NCI-H1417 (cell line): Measurements from ENCODE around the gene TFAP2B.

Experiments
- DNase-seq, 3 experiments: peaks; one replicate each; lab custom pipeline; 2025; lab: John Stamatoyannopoulos, UW

TFAP2B gene

DNA sequence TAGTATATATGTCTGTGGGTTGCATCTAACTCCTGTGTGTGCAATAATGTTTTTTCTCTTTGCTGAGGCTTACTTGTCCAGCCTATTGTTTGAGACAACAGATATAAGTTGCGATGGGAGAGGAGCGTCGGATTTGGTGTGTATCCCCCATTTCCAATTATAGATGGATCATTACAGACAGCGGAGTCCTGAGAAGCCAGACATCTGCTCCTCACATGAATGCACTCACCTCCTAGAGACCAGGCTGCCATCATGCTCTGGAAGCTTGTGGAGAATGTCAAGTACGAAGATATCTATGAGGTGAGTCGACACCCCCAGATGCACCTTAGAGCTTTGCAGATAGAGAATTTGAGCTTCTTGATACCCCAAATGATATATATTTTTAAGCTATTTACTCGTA is at the start of gene TFAP2B:
Gene TFAP2B, plus strand, starts transcription at position 199 of the 400 bp plus-strand sequence. Its CDS starts 21 bp downstream, at position 220.
- no peak for DNase-seq

GRCh38 chr6:50778696-50779095 is 40.0 kb upstream of the TFAP2B start:
- DNase-seq: no peak

DNA sequence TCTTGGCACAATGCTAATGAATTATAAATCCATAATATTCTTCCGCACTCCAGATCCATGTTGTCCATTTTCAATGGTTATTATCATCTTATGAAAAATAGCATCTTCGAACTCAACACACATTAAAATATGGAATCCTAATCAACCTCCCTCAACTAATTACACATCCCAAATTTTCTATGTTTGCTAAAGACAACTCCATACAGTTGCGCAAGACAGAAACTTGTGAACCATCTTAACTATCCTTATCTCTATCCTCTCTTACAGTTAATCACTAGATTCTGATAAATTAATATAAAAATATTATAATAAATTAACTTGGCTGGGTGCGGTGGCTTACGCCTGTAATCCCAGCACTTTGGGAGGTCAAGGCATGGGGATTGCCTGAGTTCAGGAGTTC is 38.3 kb upstream of the TFAP2B start:
- no peak for DNase-seq

DNA sequence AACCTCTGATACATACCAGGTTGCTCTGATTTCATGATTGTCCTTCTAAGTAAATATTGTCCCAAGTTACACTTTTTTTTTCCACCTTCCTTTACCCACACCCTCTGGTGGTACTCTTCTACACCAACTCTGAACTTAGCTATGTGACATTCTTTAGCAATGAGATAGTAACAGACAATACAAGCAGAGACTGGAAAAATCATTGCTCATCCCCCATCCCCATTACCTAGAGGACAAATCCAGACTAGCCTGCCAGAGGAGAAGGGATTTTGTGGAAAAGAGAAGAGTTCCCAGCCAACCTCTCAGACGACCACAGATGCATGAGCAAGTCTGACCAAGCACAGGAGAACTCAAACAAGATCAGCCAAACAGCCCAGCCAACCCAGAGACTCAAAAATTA is 32.8 kb upstream of the TFAP2B start:
- no peak for DNase-seq

DNA sequence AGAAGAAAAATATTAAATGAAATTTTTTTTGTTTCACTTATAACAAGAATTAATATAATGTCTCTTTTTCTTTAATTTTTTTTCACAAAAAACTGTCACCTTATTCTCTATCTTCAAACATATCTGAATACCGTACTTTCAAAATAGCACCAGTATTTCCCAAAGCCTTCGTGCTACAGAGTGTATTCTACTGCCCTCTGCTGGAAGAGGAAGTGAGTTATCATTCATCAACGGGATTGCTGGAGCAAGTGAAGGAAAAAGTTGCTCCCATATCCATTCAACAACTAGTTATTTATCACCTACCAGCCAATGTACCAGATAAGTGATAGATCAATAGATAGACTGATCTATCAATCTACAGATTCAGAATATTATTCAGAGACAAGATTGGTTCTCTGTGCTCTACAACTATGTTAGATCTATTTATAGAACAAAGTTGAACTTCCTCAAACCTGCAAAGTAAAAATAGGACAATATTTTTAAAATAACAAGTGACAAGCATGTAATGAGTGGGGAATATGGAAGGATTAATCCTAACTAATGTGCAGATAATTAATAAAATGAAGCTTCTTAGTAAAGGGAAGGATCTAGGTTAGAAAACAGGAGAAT is 26.7 kb upstream of the TFAP2B start:
- DNase-seq: peak; percentile 28 to 78 (median 71)

- DNase-seq: no peak
These were observed 25.9 kb upstream of the TFAP2B start for GRCh38 chr6:50792771-50793170.

DNA sequence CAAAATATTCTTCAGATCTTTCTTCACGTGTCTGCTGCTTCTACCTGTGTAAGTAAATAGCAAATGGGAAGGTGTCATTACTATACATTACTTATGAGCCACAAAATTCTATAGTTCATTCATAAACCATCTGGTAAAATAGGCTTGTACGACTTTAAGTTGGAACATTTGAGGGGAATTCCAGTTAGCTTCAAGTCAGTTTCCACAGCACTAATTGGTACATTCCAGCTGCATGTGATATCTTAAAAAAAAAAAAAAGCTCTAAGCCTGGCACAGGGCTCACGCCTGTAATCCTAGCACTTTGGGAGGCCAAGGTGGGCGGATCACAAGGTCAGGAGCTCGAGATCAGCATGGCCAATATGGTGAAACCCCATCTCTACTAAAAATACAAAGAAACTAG is 23.1 kb upstream of the TFAP2B start:
- DNase-seq: no peak

DNA sequence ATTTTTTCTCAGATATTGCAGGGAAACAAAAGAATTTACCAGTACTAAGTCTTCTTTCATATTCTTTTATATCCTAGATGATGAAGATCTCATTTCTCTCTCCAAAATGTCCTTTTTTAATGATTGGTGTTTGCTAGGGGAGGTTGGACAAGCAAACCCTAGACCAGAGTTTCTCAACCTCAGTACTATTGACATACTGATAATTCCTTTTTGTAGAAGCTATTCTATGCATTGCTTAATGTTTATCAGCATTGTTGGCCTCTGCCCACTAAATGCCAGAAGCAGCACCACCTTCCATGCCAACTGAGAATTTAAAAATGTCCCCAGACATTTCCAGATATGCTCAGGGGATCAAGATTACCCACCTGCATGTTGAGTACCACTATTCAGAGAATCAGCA is 14.4 kb upstream of the TFAP2B start:
- no peak for DNase-seq

DNA sequence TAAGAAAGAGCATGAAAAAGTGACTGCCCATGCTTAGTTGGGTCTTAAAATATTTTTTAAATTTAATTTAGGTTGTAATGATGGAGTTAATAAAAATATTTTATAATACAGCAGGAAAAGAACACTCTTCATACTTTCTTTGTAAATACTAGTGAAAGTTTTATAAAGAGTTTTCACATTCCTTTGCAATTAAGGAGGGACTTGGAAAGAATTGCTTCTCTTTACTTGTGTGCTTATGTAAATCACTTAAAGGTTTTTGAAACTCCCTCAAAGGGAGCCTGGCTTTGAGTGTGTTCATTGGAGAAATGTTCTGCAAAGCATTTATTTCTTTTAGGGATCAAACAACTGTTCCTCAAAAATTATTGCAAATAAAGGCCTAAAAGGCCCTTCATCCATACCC is 11.6 kb upstream of the TFAP2B start:
- no peak for DNase-seq

DNA sequence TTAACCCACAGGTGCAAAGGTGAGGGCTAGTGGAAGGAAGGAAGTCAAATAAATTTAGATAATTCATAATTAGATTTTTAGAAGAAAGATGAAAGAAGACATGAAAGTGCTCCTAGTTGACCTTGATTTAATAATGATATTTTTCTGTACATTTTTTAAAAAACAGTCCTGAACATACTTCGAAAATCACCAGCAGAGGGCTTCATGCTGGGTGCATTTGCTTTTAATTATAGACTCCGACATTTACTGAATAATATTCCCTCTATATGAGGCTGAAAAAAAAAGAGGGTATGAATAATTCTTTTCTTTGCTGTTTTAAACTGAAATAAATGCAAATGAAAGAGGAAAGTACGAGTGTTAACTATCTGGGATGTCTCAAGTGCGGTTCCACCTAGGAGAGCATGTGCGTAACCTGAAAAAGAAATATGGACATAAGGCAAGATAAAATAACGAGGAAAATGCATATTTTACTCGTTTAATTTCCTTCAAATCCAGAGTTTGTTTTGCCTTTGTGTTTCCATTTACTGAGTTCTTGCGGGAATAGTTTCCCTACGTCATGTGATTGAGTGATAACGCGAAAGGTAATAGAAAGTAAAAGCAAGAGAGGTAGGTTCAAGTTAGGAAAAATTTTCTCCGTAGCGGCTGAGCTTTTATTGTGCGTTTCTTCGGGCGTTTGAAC is 3.1 kb upstream of the TFAP2B start:
- DNase-seq: peak in 2 of 3 experiments; percentile 40 to 85

DNA sequence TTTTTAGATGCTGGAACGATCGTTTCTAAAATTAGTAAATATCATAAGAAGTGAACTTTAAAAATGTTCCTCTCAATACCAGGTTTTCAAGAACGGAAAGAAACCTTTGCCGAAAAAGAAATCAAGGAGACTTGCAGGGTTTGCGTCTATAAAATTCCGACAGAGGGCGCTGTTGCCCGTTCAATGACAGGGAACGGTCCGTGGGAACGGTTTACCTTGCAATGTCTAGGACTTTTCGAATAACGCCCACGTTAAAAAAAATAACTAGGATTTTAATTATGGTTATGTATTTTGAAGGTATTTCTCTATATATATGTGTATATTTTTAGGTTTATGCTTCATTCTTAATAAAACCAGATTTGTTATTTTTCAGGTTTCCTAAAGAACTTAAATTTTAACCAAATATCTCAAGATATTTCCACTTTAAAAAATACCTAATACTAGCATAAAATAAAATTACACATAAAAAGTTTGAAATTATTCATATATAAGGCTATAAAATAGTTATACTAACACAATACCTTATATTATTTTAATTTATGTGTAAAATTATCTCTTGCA is 2.5 kb upstream of the TFAP2B start:
- DNase-seq: peak; percentile 76 to 93 (median 88)

DNA sequence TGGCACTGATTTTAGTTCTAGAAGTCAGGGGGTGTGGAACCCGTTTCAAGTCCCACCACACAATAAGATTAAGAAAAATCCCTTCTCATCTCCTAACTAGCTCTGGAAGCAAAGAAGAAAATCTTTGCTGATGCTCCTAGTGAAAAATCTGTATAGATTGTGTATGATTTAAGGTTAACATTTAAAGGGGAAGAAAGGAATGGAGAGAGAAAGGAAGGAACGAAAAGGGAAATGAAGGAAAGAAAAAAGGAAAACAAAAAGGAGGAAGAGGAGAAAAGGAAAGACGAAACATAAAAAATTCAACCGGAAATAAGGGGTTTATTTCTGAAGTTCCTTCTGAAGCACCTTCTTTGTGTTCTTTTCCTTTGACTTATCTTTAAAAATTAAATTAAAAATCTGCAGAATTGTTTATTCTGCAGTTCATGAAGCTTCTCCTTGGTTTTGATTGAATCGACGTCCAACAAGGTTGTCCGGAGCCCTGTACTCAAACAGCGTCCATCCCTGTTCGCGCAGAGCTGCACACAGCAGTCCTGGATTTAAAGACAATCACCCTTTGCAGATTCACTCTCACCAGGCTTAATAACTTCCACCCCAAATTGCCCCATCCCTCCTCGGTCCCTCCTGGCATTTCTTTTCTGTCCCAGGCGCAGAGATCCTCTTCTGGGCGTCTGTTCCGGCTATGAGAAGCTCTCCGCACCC is 1.6 kb upstream of the TFAP2B start:
- DNase-seq: no peak

- no peak for DNase-seq
These were observed 1.1 kb upstream of the TFAP2B start for GRCh38 chr6:50817646-50817950.

GRCh38 chr6:50818020-50818419 is 651 bp upstream of the TFAP2B start:
- DNase-seq: no peak

- DNase-seq: peak in 1 of 3 experiments; percentile 9
These were observed 814 bp downstream of the TFAP2B start for GRCh38 chr6:50819466-50819903.

- peak in 1 of 3 experiments; percentile 15 for DNase-seq
These were observed 1.5 kb downstream of the TFAP2B start for GRCh38 chr6:50819904-50820868.

DNA sequence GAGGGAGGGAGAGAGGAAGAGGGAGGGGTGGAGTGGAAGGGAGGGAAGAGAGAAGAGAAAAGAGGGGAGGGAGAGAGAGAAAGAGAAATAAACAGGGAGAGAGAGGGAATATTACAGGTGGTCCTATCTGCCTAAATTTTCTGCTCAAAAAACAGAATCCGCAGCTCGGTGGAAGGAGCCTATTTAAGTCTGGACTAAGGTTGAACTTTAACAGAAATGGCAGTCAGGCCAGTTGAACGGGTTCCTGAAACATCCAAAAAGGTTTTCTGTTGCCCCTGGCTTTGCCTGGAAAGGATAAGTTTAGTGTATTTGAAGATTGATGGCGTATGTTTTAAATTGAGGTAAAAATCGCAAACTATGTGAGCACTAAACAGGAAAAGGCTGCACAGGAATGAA is 2.2 kb downstream of the TFAP2B start:
- no peak for DNase-seq

GRCh38 chr6:50821441-50822077 is 2.9 kb downstream of the TFAP2B start:
- peak in 2 of 3 experiments; percentile 65 to 76 for DNase-seq

- DNase-seq: peak in 2 of 3 experiments; percentile 65 to 89
These were observed 3.4 kb downstream of the TFAP2B start for GRCh38 chr6:50822078-50822476.

DNA sequence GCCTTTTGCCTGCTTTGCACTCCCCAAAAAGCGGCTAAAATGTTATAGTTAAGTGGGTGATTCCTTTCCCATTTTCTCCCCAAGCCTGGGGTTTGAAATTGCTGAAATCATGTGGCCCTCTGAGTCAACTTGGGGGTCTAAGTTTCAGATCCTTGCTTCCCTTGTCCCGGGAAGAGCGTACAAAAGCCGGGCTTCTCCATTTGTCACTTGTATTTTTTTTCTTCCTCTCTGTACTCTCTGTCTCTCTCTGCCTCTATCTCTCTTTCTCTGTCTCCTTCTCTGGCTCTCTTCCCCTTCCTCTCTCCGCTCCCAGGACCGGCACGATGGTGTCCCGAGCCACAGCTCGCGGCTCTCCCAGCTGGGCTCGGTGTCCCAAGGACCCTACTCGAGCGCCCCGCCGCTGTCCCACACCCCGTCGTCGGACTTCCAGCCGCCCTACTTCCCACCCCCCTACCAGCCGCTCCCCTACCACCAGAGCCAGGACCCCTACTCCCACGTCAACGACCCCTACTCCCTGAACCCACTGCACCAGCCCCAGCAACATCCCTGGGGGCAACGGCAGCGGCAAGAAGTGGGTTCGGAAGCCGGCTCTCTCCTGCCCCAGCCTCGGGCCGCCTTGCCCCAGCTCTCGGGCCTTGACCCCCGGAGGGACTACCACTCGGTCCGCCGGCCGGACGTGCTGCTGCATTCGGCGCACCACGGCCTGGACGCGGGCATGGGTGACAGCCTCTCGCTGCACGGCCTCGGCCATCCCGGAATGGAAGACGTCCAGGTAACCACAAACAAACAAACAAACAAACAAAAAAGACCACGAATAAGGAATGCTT is 4.6 kb downstream of the TFAP2B start:
- no peak for DNase-seq
